Anterior cingulate cortex (tissue), 58 donors: Measurements from ENCODE around the gene MBD3.
"Not testable (repeated sequence)": the region's sequence is repeated elsewhere in the genome, so short reads cannot be mapped to it uniquely, and the experiment has no call there.

Experiments
- DNase-seq, 58 donors: peaks; one replicate each; lab custom pipeline; 2025; lab: John Stamatoyannopoulos, UW

The MBD3 gene

GRCh38 chr19:1592755-1593500 lies at the start of gene MBD3:
MBD3 (minus strand) TSS chr19:1592865; CDS start chr19:1592631, 234 bp downstream.
- peak; percentile 43 to 94 (median 87) for DNase-seq

- not testable (repeated sequence) for DNase-seq
Observed at GRCh38 chr19:1640893-1641448, 48.3 kb upstream of the MBD3 start.

DNA sequence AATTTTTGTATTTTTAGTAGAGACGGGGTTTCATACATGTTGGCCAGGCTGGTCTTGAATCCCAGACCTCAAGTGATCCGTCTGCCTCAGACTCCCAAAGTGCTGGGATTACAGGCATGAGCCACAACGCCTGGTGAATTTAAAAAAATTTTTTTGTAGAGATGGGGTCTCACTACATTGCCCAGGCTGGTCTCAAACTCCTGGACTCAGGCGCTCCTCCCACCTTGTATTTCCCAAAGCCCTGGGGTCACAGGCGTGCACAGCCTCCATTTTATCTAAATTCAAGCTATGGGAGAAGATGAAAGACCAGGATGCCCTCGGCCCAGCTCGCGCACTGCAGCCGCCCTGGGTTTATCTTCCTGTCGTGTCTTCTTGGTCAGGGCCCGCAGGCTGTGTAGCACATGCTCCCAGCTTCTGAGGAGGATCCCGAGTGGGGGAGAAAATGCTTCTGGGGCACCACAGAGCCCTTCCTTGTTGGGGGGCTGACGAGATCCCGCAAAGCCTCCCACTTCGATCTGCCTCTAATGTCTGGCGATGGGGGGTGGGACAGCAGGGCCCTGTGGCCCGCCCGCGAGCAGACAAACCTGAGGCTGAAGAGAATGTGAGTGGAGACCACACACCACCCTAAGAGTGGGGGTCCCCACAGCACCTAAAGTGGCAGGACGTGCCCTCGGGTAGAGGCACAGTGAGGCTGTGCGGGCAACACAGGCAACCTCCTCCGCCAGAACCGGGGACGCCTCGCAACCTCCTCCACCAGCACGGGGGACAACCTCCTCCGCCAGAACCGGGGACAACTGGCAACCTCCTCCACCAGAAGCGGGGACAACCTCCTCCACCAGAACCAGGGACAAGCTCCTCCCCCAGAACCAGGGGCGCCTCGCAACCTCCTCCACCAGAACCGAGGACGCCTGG lies 43.9 kb upstream of the MBD3 start:
- DNase-seq = no peak

GRCh38 chr19:1634938-1635243 lies 42.2 kb upstream of the MBD3 start:
- DNase-seq = no peak

DNA sequence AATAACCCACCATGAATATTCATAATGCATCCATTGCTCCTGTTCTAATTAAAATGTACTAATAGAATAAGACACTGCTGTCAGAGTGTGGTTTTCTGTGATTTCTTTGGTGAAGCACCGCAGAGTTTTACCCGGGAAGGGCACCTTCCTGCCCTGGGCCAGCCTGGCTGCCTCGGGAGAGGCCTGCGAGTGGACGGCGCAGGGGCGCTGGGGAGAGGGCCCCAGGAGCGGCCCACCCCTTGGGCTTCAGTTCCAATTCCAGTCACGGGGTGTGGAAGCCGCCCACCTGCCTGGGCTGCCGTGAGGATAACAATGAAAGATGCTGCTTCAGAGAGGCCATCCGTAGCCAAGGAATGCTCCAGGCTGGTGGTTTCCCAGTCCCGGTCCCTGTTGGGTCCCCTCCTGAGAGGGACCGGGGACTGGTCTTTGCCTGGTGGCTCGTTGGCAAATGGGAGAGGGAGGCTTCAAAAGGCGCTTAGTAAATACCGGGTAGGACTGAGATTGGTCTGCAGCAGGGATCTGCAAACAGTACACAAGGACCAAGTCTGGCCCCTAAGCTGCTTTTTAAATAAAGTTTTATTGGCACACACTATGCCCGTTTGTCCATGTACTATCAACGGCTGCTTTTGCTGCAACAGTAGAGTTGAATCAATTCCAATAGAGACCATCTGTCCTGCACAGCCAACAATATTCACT lies 41.7 kb upstream of the MBD3 start:
- no peak for DNase-seq

GRCh38 chr19:1633269-1633826 lies 40.7 kb upstream of the MBD3 start:
- DNase-seq = no peak

GRCh38 chr19:1632462-1633268 lies 40.0 kb upstream of the MBD3 start:
- DNase-seq = no peak

DNA sequence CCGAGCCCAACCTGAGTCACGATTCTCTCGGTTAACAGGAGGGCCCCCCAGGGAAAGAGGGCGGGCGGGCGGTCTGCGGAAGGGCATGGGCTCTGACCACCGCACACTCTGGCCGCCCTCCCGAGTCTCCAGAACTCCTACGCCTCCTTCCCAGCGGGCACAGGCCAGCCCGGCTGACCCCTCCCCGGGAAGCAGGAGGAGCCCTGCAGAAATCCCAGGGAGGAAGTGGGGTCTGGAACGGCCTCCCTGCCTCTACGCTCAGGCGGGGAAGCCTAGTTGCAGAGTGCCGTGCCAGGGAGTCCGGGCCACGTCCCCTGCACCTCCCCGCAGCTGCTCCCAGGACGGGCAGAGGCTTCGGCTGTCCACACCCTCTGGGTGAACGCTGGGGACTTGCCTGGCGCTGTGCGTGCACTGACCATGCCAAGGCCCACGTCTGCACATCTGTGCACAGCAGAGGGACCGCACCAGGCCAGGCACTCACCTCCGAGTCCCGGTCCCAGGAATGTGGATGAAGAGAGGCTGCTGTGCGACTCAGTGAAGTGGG lies 39.0 kb upstream of the MBD3 start:
- DNase-seq = no peak

DNA sequence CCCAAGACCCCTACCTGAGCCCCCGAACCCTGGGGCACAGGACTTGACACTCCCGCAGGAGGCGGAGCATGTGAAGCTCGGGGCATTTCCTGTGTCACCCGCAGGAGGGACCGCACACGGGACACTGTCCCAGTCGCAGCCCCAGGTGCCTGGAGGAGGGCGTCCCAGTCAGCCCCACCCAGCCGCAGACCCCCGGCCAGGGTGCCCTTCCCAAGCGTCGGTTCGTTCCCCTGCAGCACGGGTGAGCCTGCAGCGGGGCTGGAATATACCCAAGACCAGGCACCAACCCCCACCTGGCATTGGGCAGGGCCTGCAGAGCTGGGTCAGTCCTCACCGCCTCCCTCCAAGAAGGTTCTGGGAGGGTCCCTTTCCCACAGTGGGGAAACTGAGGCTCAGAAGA lies 38.1 kb upstream of the MBD3 start:
- DNase-seq = no peak

DNA sequence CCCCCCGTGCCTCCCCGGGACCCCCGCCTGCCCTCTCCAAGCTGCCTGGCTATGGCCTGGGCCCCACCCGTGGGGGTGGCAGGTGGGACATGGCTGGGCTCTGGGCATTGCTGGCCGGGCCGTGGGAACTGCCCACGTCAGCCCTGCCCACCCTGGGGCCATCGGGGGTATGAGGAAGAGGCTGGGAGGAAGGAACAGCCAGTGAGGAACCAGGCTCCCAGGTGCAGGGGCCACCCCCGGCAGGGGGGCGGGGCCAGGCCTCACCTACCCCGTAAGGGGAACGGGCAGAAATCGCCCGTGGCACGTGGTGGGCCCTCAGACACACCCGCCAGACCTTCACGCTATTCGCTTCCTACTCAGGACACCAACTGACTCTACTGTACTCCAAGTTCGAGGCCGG lies 37.3 kb upstream of the MBD3 start:
- DNase-seq = no peak

DNA sequence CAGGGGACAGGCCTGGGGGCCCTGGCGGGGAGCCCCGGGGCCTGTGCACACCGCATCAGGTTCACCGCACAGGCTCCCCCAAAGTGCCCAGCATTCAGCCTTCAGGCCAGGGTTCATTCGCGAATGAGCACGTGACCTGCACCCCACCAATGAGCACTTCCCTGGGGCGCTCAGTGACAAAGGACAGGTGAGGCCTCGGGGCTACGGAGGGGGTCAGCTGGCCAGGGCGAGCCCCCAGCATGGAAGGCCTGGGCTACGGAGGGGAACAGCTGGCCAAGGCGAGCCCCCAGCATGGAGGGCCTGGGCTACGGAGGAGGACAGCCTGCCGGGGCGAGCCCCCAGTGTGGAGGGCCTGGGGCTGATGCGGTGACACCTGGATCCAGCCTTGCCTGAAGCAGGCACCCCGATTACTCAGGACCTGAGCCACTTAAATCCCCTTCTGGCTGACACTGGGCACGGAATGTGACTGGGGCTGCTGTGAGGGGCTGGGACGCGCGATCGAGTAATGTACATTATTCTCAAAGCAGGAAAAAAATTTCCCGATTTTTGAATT lies 36.7 kb upstream of the MBD3 start:
- DNase-seq = no peak

DNA sequence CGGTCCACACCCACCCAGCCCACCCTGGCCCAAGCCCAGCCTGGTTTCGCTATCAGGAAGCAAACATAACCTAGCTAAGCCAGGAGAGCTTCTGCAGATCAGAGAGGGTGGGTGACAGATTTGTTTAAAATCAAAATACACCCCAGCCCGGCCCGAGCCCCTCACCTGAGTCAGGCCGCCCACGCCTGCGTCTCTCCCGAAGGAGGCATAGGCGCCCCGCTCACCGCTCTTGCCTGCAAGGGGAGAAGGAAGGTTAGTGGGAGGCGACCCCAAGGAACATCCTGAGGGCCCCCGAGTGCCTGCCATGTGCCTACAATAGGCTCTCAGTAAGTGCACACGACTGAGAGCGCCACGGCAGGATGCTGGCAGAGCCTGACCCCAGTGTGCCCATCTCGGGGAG lies 34.5 kb upstream of the MBD3 start:
- DNase-seq = no peak

GRCh38 chr19:1626417-1627010 lies 33.8 kb upstream of the MBD3 start:
- DNase-seq = no peak

GRCh38 chr19:1624458-1624857 lies 31.8 kb upstream of the MBD3 start:
- DNase-seq = peak in 41 of 58 donors; percentile 4 to 60 (median 24)

GRCh38 chr19:1622541-1622940 lies 29.9 kb upstream of the MBD3 start:
- no peak for DNase-seq

GRCh38 chr19:1622007-1622406 lies 29.3 kb upstream of the MBD3 start:
- no peak for DNase-seq

DNA sequence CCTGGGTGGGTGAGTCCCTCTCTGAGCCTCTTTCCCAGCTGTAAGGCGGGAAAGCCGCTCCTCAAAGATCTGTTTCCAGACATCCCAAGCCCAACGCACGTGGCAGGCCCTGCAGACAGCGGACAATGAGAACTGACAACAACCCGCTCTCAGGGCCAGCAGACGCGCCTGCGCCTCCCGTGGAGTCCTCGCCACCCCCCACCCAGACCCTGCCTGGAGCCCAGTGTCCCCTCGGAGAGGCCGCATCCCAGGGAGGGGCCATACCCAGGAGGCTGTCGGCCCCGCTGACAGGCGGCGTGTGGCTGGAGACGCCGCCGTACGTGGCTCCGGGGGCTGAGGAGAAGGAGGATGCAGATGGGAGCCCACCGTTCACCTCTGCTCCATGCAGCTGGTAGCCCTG lies 28.9 kb upstream of the MBD3 start:
- no peak for DNase-seq

- DNase-seq = no peak
Observed at GRCh38 chr19:1621021-1621420, 28.4 kb upstream of the MBD3 start.

DNA sequence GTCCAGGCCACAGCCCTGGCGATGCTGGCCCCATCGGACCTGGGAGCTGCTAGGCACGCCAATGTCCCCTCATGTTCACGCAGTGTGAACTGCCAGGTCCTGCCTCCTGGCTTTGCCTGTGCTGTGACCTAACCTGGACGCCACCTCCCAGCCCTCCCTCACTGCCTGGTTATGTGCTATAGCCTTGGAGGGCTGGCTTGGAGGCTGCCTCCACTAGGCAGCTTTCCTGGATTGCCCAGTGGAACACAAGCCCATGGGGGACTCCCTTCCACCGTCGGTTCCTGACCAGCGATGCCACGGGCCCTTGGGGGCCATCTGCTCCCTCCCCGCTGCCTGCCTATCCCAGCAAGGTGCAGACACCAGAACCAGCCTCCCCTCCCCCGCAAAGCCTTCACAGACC lies 27.8 kb upstream of the MBD3 start:
- no peak for DNase-seq
